HL-60 (cell line): Measurements from ENCODE around the gene CLCNKA.

ENCODE experiments used
- POLR2AphosphoS5 ChIP-seq: IDR thresholded peaks from 2 replicates; pipeline ENCODE4 v1.6.1; 2012; ENCODE audit warnings: low read depth
- REST ChIP-seq: IDR thresholded peaks from 2 replicates; pipeline ENCODE4 v1.6.1; 2012; ENCODE audit warnings: low read depth; ENCODE audit not compliant: insufficient replicate concordance
- TF ChIP-seq, protein P1 (sequence below): IDR thresholded peaks from one replicate; pipeline ENCODE4 v1.5.1; 2011; ENCODE audit warnings: low read length, control low read depth, inconsistent platforms; ENCODE audit not compliant: insufficient read depth

DNA sequence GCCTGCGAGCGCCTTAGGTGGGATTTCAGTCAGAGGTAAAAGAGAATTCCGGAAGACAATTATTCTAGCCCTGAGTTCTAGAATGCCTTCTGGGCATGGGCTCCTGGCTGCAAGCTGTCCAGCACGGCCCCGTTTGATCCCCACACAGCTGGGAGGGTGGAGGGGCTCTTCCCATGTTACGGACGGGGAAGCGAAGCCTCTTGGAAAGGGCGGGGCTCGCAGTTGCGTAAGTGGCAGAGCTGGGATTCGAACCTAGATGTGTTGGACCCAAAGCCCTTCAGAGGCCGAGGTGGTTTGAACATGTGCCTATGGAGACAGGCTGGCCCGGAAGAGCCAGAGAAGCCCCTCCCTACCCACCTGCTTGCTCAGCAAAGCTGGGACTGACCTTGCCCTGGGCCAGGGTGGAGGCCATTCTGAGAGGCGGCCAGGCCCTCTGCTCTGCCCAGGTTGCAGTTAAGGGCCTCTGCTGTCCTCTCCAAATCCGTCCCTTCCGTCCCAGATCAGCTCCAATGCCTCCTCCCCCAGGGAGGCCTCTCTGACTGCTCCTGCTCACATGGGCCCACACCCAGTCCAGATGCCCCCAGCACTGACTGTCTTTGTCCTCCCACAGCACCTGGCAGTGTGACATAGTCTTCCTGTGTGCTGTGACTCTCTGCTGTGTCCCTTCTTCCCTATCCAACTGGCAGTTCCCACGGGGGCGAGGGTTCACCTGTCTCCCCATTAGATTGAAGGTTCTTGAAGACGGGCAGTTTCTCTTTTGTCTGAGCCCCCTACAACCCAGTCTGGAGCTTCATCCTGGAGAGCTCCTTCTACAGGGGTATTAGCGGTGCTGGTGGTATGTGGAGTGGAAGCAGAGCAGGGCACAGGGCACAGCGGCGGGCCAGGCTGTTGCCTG, 2.8 kb upstream of the CLCNKA start:
- TF ChIP-seq, protein P1, sequence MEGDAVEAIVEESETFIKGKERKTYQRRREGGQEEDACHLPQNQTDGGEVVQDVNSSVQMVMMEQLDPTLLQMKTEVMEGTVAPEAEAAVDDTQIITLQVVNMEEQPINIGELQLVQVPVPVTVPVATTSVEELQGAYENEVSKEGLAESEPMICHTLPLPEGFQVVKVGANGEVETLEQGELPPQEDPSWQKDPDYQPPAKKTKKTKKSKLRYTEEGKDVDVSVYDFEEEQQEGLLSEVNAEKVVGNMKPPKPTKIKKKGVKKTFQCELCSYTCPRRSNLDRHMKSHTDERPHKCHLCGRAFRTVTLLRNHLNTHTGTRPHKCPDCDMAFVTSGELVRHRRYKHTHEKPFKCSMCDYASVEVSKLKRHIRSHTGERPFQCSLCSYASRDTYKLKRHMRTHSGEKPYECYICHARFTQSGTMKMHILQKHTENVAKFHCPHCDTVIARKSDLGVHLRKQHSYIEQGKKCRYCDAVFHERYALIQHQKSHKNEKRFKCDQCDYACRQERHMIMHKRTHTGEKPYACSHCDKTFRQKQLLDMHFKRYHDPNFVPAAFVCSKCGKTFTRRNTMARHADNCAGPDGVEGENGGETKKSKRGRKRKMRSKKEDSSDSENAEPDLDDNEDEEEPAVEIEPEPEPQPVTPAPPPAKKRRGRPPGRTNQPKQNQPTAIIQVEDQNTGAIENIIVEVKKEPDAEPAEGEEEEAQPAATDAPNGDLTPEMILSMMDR, result no peak
- TF ChIP-seq POLR2AphosphoS5 (no peak), REST (no peak)
